Fibroblast of villous mesenchyme (primary cell): ENCODE data around the gene CD9. TPM values are rescaled to one million over a fixed set of nuclear protein-coding genes. Genes with fewer than 3 reads are reported as not detected.
"Not testable (repeated sequence)": the region's sequence is repeated elsewhere in the genome, so short reads cannot be mapped to it uniquely, and the experiment has no call there.

Experiments
- DNase-seq: peaks from one replicate; pipeline ENCODE4 v3.0.0-alpha.2; 2010; ENCODE audit warnings: low read depth
- H3K4me3 ChIP-seq: 2 replicates; pipeline ENCODE4 v1.5.1; 2011; ENCODE audit warnings: low read depth, mild to moderate bottlenecking, low read length
- total RNA-seq: library from RNA; depleted of rRNA; stranded (reverse); fragments of >200 nt; gene quantifications from 2 replicates; pipeline ENCODE4 v1.2.3, GENCODE V29; 2012
- TF ChIP-seq, protein P1 (sequence below): IDR thresholded peaks from 2 replicates; pipeline ENCODE4 v1.5.1; 2012; ENCODE audit warnings: low read depth, mild to moderate bottlenecking, low read length; ENCODE audit not compliant: insufficient read depth

Gene CD9, protein sequence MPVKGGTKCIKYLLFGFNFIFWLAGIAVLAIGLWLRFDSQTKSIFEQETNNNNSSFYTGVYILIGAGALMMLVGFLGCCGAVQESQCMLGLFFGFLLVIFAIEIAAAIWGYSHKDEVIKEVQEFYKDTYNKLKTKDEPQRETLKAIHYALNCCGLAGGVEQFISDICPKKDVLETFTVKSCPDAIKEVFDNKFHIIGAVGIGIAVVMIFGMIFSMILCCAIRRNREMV
- 120 and 209 TPM in 2 replicates for total RNA-seq

GRCh38 chr12:6200256-6201212, at the start of gene CD9:
Gene CD9, plus strand, starts transcription at chr12:6200400. Its CDS starts 100 bp downstream, at chr12:6200500.
- DNase-seq: peak; percentile 56
- peak within 1 kb of the TSS; percentile 67 for H3K4me3 ChIP-seq
- TF ChIP-seq, protein P1, sequence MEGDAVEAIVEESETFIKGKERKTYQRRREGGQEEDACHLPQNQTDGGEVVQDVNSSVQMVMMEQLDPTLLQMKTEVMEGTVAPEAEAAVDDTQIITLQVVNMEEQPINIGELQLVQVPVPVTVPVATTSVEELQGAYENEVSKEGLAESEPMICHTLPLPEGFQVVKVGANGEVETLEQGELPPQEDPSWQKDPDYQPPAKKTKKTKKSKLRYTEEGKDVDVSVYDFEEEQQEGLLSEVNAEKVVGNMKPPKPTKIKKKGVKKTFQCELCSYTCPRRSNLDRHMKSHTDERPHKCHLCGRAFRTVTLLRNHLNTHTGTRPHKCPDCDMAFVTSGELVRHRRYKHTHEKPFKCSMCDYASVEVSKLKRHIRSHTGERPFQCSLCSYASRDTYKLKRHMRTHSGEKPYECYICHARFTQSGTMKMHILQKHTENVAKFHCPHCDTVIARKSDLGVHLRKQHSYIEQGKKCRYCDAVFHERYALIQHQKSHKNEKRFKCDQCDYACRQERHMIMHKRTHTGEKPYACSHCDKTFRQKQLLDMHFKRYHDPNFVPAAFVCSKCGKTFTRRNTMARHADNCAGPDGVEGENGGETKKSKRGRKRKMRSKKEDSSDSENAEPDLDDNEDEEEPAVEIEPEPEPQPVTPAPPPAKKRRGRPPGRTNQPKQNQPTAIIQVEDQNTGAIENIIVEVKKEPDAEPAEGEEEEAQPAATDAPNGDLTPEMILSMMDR: no peak

DNA sequence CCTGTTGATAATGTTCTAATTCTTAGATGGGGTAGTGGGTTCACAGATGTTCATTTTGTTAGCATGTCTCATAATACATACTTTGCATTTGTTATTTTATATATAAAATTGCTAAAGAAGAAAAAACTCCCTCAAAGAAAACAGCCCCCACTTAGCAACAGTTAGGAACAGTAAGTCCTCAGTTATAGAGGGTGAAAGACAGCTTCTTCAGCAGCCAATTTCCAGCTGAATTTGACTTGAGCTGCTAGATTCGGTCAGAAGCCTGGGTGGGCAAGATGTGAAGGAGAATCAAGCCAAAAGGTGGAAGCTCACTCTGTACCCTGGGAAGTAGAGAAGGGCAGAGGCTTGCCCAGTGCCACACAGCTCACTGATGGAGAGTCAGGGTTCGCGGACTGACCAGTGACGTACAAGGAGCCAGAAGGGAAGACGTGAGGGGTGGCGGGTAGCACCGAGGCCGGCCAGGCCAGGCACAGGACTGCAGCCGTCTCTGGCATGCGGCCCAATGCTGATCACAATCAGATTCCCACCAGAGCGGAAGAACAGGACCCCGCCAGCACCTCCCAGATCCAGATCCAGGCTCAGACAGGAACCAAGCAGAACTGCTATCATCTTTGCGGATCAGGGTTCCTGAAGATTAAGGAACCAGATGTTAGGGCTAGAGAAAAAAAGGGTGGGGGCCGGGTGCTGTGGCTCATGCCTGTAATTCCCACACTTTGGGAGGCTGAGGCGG, 45.3 kb upstream of the CD9 start:
- TF ChIP-seq, protein P1: no peak
- H3K4me3 ChIP-seq: no peak overlapping the region
- peak; percentile 28 for DNase-seq

- DNase-seq: no peak
- TF ChIP-seq, protein P1: no peak
- no peak overlapping the region for H3K4me3 ChIP-seq
These were observed 42.7 kb upstream of the CD9 start for GRCh38 chr12:6157482-6157881.

GRCh38 chr12:6158255-6158654, 41.9 kb upstream of the CD9 start:
- TF ChIP-seq, protein P1: no peak
- peak; percentile 19 for DNase-seq

DNA sequence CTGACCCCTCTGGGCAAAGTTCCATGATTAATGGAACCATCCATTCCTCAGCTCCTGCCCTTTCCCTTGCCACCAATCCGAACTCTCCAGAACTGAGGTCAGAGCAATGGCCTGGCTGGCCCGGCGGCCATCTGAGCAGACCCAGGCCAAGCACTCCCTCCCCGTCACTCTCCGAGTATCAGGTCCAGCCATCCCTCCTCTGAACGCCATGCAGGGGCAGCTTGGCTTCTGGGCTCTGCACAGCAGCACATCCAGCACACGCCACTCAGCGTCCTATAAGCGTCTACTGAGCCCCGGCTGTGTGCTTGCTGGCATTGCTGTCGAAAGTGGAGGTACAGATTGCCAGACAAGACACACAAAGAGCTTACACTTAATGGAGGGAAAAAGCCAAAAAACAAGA, 41.5 kb upstream of the CD9 start:
- DNase-seq: no peak
- no peak overlapping the region for H3K4me3 ChIP-seq
- TF ChIP-seq, protein P1: no peak

More at GRCh38 chr12:6158255-6158654, 41.9 kb upstream of the CD9 start:
- H3K4me3 ChIP-seq: no peak overlapping the region

GRCh38 chr12:6159166-6160011, 40.8 kb upstream of the CD9 start:
- H3K4me3 ChIP-seq, DNase-seq: not testable (repeated sequence)

GRCh38 chr12:6160049-6160649, 40.1 kb upstream of the CD9 start:
- not testable (repeated sequence) for DNase-seq, H3K4me3 ChIP-seq
